Mesendoderm (in vitro differentiated cells): ENCODE data around the gene C11orf58. TPM values are rescaled to one million over a fixed set of nuclear protein-coding genes. Genes with fewer than 3 reads are reported as not detected.
A peak's percentile ranks its signal among the peaks of the same experiment; 100 is the strongest.

Experiments
- DNase-seq: peaks from one replicate; pipeline ENCODE4 v3.0.0; 2013
- H2AK5ac ChIP-seq: 2 replicates; pipeline ENCODE4 v1.6.1; 2013; ENCODE audit warnings: low read length, inconsistent platforms
- H2BK120ac ChIP-seq: 2 replicates; pipeline ENCODE4 v1.6.1; 2013; ENCODE audit warnings: low read depth, mild to moderate bottlenecking, low read length, moderate library complexity, mixed read lengths
- H2BK15ac ChIP-seq: replicated peaks from 2 replicates; pipeline ENCODE4 v1.6.1; 2013; ENCODE audit warnings: low read depth, mild to moderate bottlenecking, moderate library complexity
- H2BK5ac ChIP-seq: 2 replicates; pipeline ENCODE4 v1.6.1; 2013; ENCODE audit warnings: low read length, inconsistent platforms
- H3K18ac ChIP-seq: 2 replicates; pipeline ENCODE4 v1.6.1; 2013; ENCODE audit warnings: mild to moderate bottlenecking, low read length, mixed read lengths
- H3K23ac ChIP-seq: one replicate; pipeline ENCODE4 v1.6.1; 2013; ENCODE audit warnings: low read length
- H3K27ac ChIP-seq: 2 replicates; pipeline ENCODE4 v1.5.1; 2013; ENCODE audit warnings: low read depth, mild to moderate bottlenecking, inconsistent platforms, low read length, moderate library complexity
- H3K27me3 ChIP-seq: 2 replicates; pipeline ENCODE4 v1.6.1; 2013; ENCODE audit warnings: low read length, control low read depth, mild to moderate bottlenecking, inconsistent platforms; ENCODE audit not compliant: insufficient read depth, poor library complexity
- H3K36me3 ChIP-seq: 2 replicates; pipeline ENCODE4 v1.6.1; 2013; ENCODE audit warnings: low read length, inconsistent platforms; ENCODE audit not compliant: control insufficient read depth, insufficient read depth
- H3K4ac ChIP-seq: one replicate; pipeline ENCODE4 v1.6.1; 2013; ENCODE audit warnings: low read depth, mild to moderate bottlenecking, low read length, moderate library complexity
- H3K4me1 ChIP-seq: 2 replicates; pipeline ENCODE4 v1.6.1; 2013; ENCODE audit warnings: low read depth, low read length, inconsistent platforms; ENCODE audit not compliant: control insufficient read depth
- H3K4me2 ChIP-seq: 2 replicates; pipeline ENCODE4 v1.6.1; 2013; ENCODE audit warnings: low read length
- H3K4me3 ChIP-seq: 2 replicates; pipeline ENCODE4 v1.5.1; 2013; ENCODE audit warnings: mild to moderate bottlenecking, low read length
- H3K56ac ChIP-seq: one replicate; pipeline ENCODE4 v1.6.1; 2013; ENCODE audit warnings: low read length
- H3K79me1 ChIP-seq: 2 replicates; pipeline ENCODE4 v1.6.1; 2013; ENCODE audit warnings: low read length, inconsistent platforms
- H3K79me2 ChIP-seq: 2 replicates; pipeline ENCODE4 v1.6.1; 2013; ENCODE audit warnings: mild to moderate bottlenecking, low read length; ENCODE audit not compliant: control insufficient read depth, insufficient read depth
- H3K9ac ChIP-seq: 2 replicates; pipeline ENCODE4 v1.6.1; 2013; ENCODE audit warnings: low read length, inconsistent platforms
- H4K5ac ChIP-seq: one replicate; pipeline ENCODE4 v1.6.1; 2013; ENCODE audit warnings: low read length
- H4K8ac ChIP-seq: one replicate; pipeline ENCODE4 v1.6.1; 2013; ENCODE audit warnings: low read depth, mild to moderate bottlenecking, control low read depth, low read length, moderate library complexity
- WGBS: extraction: QIAGEN DNeasy Blood & Tissue Kit; methylation state at CpG from one replicate; pipeline ENCODE4 v1.1.7; 2013; ENCODE audit warnings: low lambda C conversion rate, missing lambda C conversion rate; ENCODE audit not compliant: insufficient coverage; ENCODE audit errors: extremely low coverage; 5-methylcytosine and 5-hydroxymethylcytosine counted together
- polyA plus RNA-seq, 2 experiments: library from polyadenylated mRNA; stranded (reverse); fragments of 200-250 nt; gene quantifications; one replicate each; pipeline ENCODE4 v1.2.3, GENCODE V29; 2013

C11orf58 gene
- polyA plus RNA-seq (2013, experiment 1 of 2), result 182 TPM
- polyA plus RNA-seq (2013, experiment 2 of 2), result 183 TPM

- peak within 1 kb of the TSS; percentile 96 for H4K5ac ChIP-seq
- peak within 1 kb of the TSS; percentile 59 for H3K23ac ChIP-seq
Observed at GRCh38 chr11:16738193-16738946, at the start of gene C11orf58. C11orf58 (plus strand) TSS chr11:16738647; CDS start chr11:16738779, 132 bp downstream.

GRCh38 chr11:16690086-16690485 lies 48.4 kb upstream of the C11orf58 start:
- H3K9ac ChIP-seq, result no peak overlapping the region
- no peak overlapping the region for H2BK15ac ChIP-seq
- no peak overlapping the region for H4K5ac ChIP-seq
- no peak overlapping the region for H3K56ac ChIP-seq
- no peak overlapping the region for H2AK5ac ChIP-seq
- H3K4me1 ChIP-seq, result no peaks in the 10 kb centered on the region
- H3K79me1 ChIP-seq, result no peaks in the 10 kb centered on the region
- no peaks in the 10 kb centered on the region for H3K27me3 ChIP-seq
- H2BK120ac ChIP-seq, result no peak overlapping the region
- no peak for DNase-seq
- no CpG with 5 or more reads among the region's 1 CpG for WGBS
- no peak overlapping the region for H3K23ac ChIP-seq
- H3K27ac ChIP-seq, result no peak overlapping the region
- no peak overlapping the region for H4K8ac ChIP-seq
- H3K4me3 ChIP-seq, result no peak overlapping the region
- H3K18ac ChIP-seq, result no peak overlapping the region
- no peaks in the 10 kb centered on the region for H3K79me2 ChIP-seq
- H2BK5ac ChIP-seq, result no peak overlapping the region
- H3K4me2 ChIP-seq, result no peak overlapping the region
- H3K4ac ChIP-seq, result no peak overlapping the region
- H3K36me3 ChIP-seq, result no peaks in the 10 kb centered on the region

More at GRCh38 chr11:16738193-16738946, at the start of gene C11orf58:
- Histone ChIP-seq H2AK5ac (peak within 1 kb of the TSS; percentile 14), H3K27ac (peak within 1 kb of the TSS; percentile 39), H3K79me2 (peaks cover 38% of the 10 kb centered on the region), H3K4me3 (peak within 1 kb of the TSS; percentile 95), H3K4me1 (no peaks in the 10 kb centered on the region), H3K18ac (peak within 1 kb of the TSS; percentile 78), H3K4me2 (peak within 1 kb of the TSS; percentile 98), H3K79me1 (peaks cover 4% of the 10 kb centered on the region), H3K36me3 (no peaks in the 10 kb centered on the region), H3K27me3 (no peaks in the 10 kb centered on the region), H3K4ac (peak within 1 kb of the TSS; percentile 79), H4K8ac (peak within 1 kb of the TSS; percentile 93), H2BK5ac (peak within 1 kb of the TSS; percentile 88), H3K56ac (peak within 1 kb of the TSS; percentile 98), H2BK15ac (no peak within 1 kb of the TSS), H3K9ac (peak within 1 kb of the TSS; percentile 97), H2BK120ac (peak within 1 kb of the TSS; percentile 69)
- peak; percentile 99 for DNase-seq
- no CpG with 5 or more reads among the region's 47 CpGs for WGBS

- no peaks in the 10 kb centered on the region for H3K36me3 ChIP-seq
- no peaks in the 10 kb centered on the region for H3K79me2 ChIP-seq
- H4K8ac ChIP-seq, result no peak overlapping the region
- no peak overlapping the region for H3K18ac ChIP-seq
- H3K27ac ChIP-seq, result no peak overlapping the region
- no peak overlapping the region for H2BK5ac ChIP-seq
- no peak overlapping the region for H4K5ac ChIP-seq
- no peak for DNase-seq
- no peak overlapping the region for H2BK120ac ChIP-seq
- no peak overlapping the region for H3K56ac ChIP-seq
- no peaks in the 10 kb centered on the region for H3K79me1 ChIP-seq
- H3K4me3 ChIP-seq, result no peak overlapping the region
- no peaks in the 10 kb centered on the region for H3K27me3 ChIP-seq
- H2AK5ac ChIP-seq, result no peak overlapping the region
- H3K9ac ChIP-seq, result no peak overlapping the region
- H2BK15ac ChIP-seq, result no peak overlapping the region
- H3K23ac ChIP-seq, result no peak overlapping the region
- H3K4me2 ChIP-seq, result no peak overlapping the region
- H3K4me1 ChIP-seq, result no peaks in the 10 kb centered on the region
- H3K4ac ChIP-seq, result no peak overlapping the region
Observed at GRCh38 chr11:16703795-16704194, 34.7 kb upstream of the C11orf58 start.

GRCh38 chr11:16713594-16713993 lies 24.9 kb upstream of the C11orf58 start:
- no peak for DNase-seq
- H3K79me2 ChIP-seq, result no peaks in the 10 kb centered on the region
- no peak overlapping the region for H3K23ac ChIP-seq
- no peak overlapping the region for H2AK5ac ChIP-seq
- H3K27ac ChIP-seq, result no peak overlapping the region
- H3K4me1 ChIP-seq, result no peaks in the 10 kb centered on the region
- no peak overlapping the region for H4K5ac ChIP-seq
- H3K79me1 ChIP-seq, result no peaks in the 10 kb centered on the region
- H3K27me3 ChIP-seq, result no peaks in the 10 kb centered on the region
- H3K9ac ChIP-seq, result no peak overlapping the region
- no peak overlapping the region for H2BK5ac ChIP-seq
- no peak overlapping the region for H3K4ac ChIP-seq
- no peak overlapping the region for H3K18ac ChIP-seq
- H3K36me3 ChIP-seq, result no peaks in the 10 kb centered on the region
- H3K4me2 ChIP-seq, result no peak overlapping the region
- H2BK15ac ChIP-seq, result no peak overlapping the region
- H2BK120ac ChIP-seq, result no peak overlapping the region
- no peak overlapping the region for H4K8ac ChIP-seq
- no CpG with 5 or more reads among the region's 1 CpG for WGBS
- no peak overlapping the region for H3K56ac ChIP-seq
- H3K4me3 ChIP-seq, result no peak overlapping the region

GRCh38 chr11:16722581-16723344 lies 15.7 kb upstream of the C11orf58 start:
- H3K56ac ChIP-seq, result no peak overlapping the region
- no peak overlapping the region for H3K9ac ChIP-seq
- no peak overlapping the region for H2BK15ac ChIP-seq
- WGBS, result no CpG with 5 or more reads among the region's 3 CpGs
- no peak overlapping the region for H3K18ac ChIP-seq
- H2AK5ac ChIP-seq, result no peak overlapping the region
- H2BK120ac ChIP-seq, result no peak overlapping the region
- no peak overlapping the region for H4K8ac ChIP-seq
- no peaks in the 10 kb centered on the region for H3K36me3 ChIP-seq
- no peaks in the 10 kb centered on the region for H3K4me1 ChIP-seq
- no peaks in the 10 kb centered on the region for H3K79me2 ChIP-seq
- no peak overlapping the region for H3K4me2 ChIP-seq
- no peak overlapping the region for H3K4me3 ChIP-seq
- no peaks in the 10 kb centered on the region for H3K27me3 ChIP-seq
- no peak overlapping the region for H4K5ac ChIP-seq
- H3K27ac ChIP-seq, result no peak overlapping the region
- H2BK5ac ChIP-seq, result no peak overlapping the region
- no peak overlapping the region for H3K4ac ChIP-seq
- H3K23ac ChIP-seq, result no peak overlapping the region
- H3K79me1 ChIP-seq, result no peaks in the 10 kb centered on the region
- DNase-seq, result no peak
